T47D (cell line): Measurements from ENCODE around the gene NXN.
"Not testable (repeated sequence)": the region's sequence is repeated elsewhere in the genome, so short reads cannot be mapped to it uniquely, and the experiment has no call there.

Experiments used
- DNase-seq, 2 experiments: peaks; one replicate each; pipeline versions ENCODE4 v3.0.0 to v3.0.0-alpha.2; 2011 to 2012; ENCODE audit warnings: low read depth in 1 of 2, low spot score in 1 of 2
- JUND ChIP-seq: IDR thresholded peaks from 2 replicates; pipeline ENCODE4 v1.6.1; 2012; ENCODE audit warnings: low read depth
- in situ Hi-C: cut with HindIII; loops from 2 replicates; pipeline ENCODE4 v1.10.0; 2016; ENCODE audit warnings: low sequenced_read_pairs, low pct_unique_long_range_greater_than_20kb

Gene NXN

DNA sequence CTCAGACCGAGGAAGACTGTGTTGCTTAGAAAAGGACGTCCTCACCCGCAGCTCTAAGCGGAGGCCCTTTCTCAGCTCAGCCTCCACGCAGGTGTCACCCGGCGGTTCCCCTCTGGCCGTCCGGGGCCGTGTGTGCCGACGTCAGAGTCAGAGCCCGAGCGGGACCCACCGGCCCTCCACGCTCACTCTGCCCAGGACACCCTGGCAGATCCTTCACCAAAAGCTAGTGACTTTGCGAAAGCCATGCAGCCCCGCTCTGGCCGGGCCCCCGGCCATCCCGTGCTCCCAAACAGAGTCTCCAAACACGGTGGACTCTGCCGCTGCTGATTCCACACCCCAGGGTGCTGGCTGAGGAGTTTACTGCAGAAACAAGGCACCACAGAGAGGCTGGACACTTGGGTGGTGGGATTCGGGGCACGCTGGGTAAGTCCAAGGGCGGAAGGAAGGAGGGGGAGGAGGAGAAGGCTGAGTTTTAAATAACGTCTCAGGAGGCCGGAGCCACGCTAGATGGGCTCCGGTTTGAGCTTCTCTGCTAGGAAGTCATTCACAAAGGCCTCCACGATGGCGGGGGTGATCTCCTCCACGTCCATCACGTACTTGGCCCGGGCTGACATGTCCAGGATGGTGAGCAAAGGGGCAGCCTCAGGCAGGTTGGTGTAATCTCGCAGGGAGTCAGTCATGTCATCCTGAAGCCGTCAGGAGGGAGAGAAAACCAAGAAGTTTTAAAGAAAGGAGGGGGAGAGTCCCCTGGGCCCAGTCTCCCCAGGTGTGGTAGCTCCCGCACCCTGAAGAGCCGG, 178.9 kb downstream of the NXN start:
- TF ChIP-seq JUND = no peak
- in situ Hi-C loops = no loop called here
- DNase-seq = no peak

- DNase-seq = no peak
- no peak for TF ChIP-seq JUND
- in situ Hi-C loops = no loop called here
Measured at GRCh38 chr17:799261-799660, 180.3 kb downstream of the NXN start.

GRCh38 chr17:798246-798645, 181.3 kb downstream of the NXN start:
- TF ChIP-seq JUND = no peak
- no peak for DNase-seq
- in situ Hi-C loops = no loop called here

GRCh38 chr17:797236-797840, 182.2 kb downstream of the NXN start:
- TF ChIP-seq JUND = no peak
- no peak for DNase-seq
- in situ Hi-C loops = no loop called here

DNA sequence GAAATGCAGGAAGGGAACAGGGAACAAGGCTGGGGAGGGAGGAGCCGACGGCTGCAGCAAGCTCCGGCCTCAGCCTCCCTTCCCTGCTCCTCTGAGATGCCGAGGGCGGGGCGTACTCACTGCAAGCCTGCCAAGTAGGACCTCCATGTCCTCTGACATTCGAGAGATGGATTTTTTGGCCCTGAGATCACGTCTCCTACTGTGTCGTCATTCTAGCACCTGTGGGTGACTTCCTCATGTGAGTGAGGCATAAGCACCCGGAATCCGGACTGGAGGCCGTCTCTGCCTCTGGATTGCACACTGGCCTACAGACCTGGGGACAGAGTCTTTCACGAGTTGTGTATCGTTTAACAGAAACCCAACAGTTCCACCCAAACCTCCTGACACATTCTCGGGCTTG, 183.0 kb downstream of the NXN start:
- in situ Hi-C loops = no loop called here
- no peak for TF ChIP-seq JUND
- DNase-seq = no peak

- TF ChIP-seq JUND = no peak
- no peak for DNase-seq
- in situ Hi-C loops = no loop called here
Measured at GRCh38 chr17:795721-796120, 183.9 kb downstream of the NXN start.

GRCh38 chr17:795276-795675, 184.3 kb downstream of the NXN start:
- in situ Hi-C loops = no loop called here
- DNase-seq = no peak
- TF ChIP-seq JUND = no peak

- in situ Hi-C loops = no loop called here
Measured at GRCh38 chr17:794876-795275, 184.7 kb downstream of the NXN start.

DNA sequence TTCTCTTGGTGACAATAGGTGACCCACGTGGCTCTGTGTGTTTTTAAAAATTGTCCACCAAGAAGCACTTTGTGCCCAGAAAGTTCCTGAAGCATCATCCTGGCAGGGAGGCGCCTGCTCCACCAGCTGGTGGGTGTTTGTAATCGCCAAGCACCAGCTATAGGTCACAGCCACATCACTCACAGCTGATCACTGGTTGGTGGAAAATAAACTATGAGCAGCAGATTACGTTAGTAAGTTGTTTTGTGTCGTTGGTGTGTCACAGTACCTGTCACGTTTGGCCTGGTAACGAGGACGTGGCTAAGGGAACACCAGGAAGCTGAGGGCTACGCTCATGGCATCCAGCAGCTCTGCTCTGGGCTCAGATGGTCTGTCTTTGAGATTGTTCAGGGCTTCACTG, 187.3 kb downstream of the NXN start:
- in situ Hi-C loops = no loop called here
- DNase-seq = peak in 1 of 2 experiments; percentile 24
- TF ChIP-seq JUND = no peak

More at GRCh38 chr17:794876-795275, 184.7 kb downstream of the NXN start:
- DNase-seq = peak; percentile 68 to 76
- TF ChIP-seq JUND = no peak

DNA sequence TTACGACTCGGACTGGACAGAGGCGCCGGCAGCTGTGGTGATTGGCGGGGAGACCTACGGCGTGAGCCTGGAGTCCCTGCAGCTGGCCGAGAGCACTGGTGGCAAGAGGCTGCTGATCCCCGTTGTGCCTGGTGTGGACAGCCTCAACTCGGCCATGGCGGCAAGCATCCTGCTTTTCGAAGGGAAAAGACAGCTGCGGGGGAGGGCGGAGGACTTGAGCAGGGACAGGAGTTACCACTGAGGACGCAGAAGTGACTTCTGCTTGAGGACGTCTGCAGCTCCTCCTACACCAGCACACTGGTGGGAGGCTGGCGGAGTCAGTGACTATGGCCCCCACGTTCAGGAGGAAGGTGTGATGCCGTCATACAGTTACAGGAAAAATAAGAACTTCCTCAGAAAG, 187.7 kb downstream of the NXN start:
- in situ Hi-C loops = no loop called here
- no peak for DNase-seq
- no peak for TF ChIP-seq JUND

DNA sequence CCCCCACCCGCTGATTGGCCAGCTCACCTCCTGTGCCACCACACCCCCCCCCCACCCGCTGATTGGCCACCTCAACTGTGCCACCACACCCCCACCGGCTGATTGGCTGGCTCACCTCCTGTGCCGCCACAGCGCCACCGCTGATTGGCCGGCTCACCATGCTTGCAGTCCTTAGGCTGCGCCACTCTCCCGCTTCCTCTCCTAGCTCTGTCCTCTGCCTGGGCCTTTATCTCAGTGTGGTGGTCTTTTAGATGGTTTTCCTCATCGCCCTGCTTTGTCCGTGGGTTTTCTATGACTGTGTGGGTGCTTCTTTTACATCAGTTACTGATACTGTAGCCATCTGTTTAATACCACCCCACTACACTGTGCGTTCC, 188.7 kb downstream of the NXN start:
- in situ Hi-C loops, DNase-seq: not testable (repeated sequence)

DNA sequence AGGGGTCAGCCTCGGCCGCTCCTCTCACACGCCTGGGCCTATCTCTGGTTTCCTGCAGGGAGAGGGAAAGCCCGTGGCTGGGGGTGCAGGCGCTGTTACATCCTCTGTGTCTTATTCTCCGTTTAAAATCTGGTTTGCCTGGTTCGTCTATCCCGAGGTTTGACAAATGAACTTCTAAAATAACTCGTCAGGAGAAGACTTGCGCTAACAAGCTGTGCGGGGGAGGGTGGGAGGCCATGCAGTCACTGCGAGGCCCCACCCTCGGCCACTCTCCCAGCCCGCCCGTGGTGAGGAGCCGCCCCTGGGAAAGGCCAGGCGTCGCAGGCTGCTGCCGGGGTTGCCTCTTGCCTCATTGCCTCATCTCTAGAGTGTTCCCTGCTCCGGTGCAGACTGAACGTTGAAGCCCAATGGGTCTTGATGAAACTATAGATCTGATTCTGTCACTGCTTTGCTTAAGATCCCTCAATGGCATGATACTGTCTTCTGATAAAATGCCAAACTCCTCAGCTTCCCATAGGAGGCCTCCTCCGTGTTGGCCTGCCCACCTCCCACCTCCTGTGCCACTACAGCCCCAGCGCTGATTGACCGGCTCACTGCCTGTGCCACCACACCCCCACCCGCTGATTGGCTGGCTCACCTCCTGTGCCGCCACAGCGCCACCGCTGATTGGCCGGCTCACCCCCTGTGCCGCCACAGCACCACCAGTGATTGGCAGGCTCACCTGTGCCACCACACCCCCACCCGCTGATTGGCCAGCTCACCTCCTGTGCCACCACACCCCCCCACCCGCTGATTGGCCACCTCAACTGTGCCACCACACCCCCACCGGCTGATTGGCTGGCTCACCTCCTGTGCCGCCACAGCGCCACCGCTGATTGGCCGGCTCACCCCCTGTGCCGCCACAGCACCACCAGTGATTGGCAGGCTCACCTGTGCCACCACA, 189.4 kb downstream of the NXN start:
- in situ Hi-C loops, DNase-seq: not testable (repeated sequence)
